ENCODE data around the gene PRPF38A. TPM values are rescaled to one million over a fixed set of nuclear protein-coding genes. Genes with fewer than 3 reads are reported as not detected.

PRPF38A gene
- total RNA-seq = 6.8 and 12.5 TPM in 2 replicates

DNA sequence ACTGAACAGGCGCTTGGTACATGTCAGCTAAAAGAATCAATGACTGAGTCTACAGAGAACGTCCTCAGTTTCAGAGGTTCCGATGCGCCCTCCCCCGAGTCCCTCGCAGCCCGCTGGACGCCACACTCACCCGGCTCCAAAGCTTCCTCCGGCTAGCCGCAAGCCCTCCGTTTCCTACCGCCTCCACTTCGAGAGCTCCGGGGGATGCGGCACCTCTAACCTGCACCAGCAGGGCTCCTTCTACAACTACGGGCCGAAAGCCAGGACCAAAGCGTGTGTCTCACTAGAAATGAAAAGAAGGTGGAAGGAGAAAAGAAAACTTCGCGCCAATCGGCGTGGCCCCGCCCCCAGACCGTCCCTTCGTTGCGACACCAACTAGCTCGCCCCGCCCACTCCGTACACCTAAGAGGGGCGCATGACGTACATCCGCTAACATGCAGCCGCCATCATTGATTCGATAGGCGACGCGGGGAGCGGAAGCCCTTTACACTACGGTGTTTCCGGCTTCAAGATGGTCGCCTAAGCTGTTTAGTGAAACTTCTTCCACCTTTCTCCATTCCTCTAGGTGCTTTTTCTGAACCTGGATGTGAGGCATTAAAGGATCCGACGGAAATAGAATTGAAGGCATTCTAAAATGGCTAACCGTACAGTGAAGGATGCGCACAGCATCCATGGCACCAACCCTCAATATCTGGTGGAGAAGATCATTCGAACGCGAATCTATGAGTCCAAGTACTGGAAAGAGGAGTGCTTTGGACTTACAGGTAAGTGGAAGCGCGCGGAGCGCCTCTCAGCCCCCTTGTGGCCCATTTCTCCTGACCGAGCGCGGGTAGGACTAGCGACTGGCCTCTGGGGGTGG lies at the start of gene PRPF38A, which contains the start of gene ORC1:
PRPF38A (plus strand) TSS at position 487 of the 859 bp plus-strand sequence; CDS start at position 635, 148 bp downstream.
ORC1 (minus strand) TSS at position 308 of the 859 bp plus-strand sequence. CDS start 2,200 bp downstream, outside the sequence.
- peak within 1 kb of the TSS; percentile 93 for H3K4me3 ChIP-seq (ENCODE audit: low read depth, low read length)
- peak; percentile 98 for DNase-seq (ENCODE audit: low read depth)
- TF ChIP-seq, protein P1, sequence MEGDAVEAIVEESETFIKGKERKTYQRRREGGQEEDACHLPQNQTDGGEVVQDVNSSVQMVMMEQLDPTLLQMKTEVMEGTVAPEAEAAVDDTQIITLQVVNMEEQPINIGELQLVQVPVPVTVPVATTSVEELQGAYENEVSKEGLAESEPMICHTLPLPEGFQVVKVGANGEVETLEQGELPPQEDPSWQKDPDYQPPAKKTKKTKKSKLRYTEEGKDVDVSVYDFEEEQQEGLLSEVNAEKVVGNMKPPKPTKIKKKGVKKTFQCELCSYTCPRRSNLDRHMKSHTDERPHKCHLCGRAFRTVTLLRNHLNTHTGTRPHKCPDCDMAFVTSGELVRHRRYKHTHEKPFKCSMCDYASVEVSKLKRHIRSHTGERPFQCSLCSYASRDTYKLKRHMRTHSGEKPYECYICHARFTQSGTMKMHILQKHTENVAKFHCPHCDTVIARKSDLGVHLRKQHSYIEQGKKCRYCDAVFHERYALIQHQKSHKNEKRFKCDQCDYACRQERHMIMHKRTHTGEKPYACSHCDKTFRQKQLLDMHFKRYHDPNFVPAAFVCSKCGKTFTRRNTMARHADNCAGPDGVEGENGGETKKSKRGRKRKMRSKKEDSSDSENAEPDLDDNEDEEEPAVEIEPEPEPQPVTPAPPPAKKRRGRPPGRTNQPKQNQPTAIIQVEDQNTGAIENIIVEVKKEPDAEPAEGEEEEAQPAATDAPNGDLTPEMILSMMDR (IDR thresholded peaks at IDR 0.05; ENCODE audit: insufficient read depth, low read depth, low read length) = peak; percentile 60

- no peak overlapping the region for H3K4me3 ChIP-seq (ENCODE audit: low read depth, low read length)
- no peak for DNase-seq (ENCODE audit: low read depth)
- TF ChIP-seq, protein P1 (IDR thresholded peaks at IDR 0.05; ENCODE audit: insufficient read depth, low read depth, low read length) = no peak
Observed at GRCh38 chr1:52355436-52355835, 49.0 kb upstream of the PRPF38A start.

DNA sequence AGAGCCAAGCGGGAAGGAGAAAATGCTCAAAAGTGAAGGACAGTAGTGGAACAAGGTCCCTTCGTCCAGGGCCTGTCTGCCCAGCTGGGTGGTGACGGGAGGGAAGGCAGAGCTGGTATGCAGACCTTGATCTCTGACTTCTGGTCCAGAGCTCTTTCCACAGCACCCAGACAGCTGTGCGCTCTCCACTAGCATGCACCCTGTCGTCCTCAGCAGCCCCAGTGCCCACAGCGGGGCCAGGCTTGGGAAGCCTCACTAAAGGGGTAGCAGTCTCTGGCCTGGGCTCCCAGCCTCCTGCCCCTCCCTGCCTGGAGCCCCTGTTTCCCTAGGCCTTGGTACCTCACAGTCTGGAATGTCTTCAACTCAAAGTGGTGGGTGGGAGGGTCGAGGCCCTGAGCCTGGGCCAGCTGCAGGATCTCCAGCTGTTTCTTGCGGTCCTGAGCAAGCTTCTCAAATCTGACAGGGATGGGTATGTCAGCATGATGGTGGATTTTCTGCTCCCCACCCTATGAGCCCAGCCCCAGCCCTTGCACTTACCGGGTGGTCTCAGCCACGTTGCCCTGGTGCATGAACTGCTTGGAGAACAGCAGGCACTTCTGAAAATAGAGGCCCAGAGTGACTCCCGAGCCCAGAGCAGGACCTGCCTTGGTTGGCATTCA lies 48.4 kb upstream of the PRPF38A start:
- TF ChIP-seq, protein P1 (IDR thresholded peaks at IDR 0.05; ENCODE audit: insufficient read depth, low read depth, low read length) = no peak
- DNase-seq (ENCODE audit: low read depth) = no peak
- no peak overlapping the region for H3K4me3 ChIP-seq (ENCODE audit: low read depth, low read length)

- TF ChIP-seq, protein P1 (IDR thresholded peaks at IDR 0.05; ENCODE audit: insufficient read depth, low read depth, low read length) = no peak
- no peak overlapping the region for H3K4me3 ChIP-seq (ENCODE audit: low read depth, low read length)
- no peak for DNase-seq (ENCODE audit: low read depth)
Observed at GRCh38 chr1:52356818-52357355, 47.5 kb upstream of the PRPF38A start.

- no peak for DNase-seq (ENCODE audit: low read depth)
- H3K4me3 ChIP-seq (ENCODE audit: low read depth, low read length) = no peak overlapping the region
- TF ChIP-seq, protein P1 (IDR thresholded peaks at IDR 0.05; ENCODE audit: insufficient read depth, low read depth, low read length) = no peak
Observed at GRCh38 chr1:52357397-52357796, 47.0 kb upstream of the PRPF38A start.

- no peak overlapping the region for H3K4me3 ChIP-seq (ENCODE audit: low read depth, low read length)
- TF ChIP-seq, protein P1 (IDR thresholded peaks at IDR 0.05; ENCODE audit: insufficient read depth, low read depth, low read length) = no peak
- DNase-seq (ENCODE audit: low read depth) = no peak
Observed at GRCh38 chr1:52358851-52359497, 45.4 kb upstream of the PRPF38A start.
